Stimulated activated CD4-positive, alpha-beta T cell treated with anti-CD3 and anti-CD28 coated beads, Interleukin-2, amount 100 ng/mL, for 48 hours (primary cell): ENCODE results near the gene SYCP2L.
"Not testable (repeated sequence)": the region's sequence is repeated elsewhere in the genome, so short reads cannot be mapped to it uniquely, and the experiment has no call there.

Experiments used
- DNase-seq, 2 donors: peaks; one replicate each; pipeline ENCODE4 v3.0.0-alpha.2; 2020

SYCP2L gene

GRCh38 chr6:10961837-10962236 lies 75.0 kb downstream of the SYCP2L start:
- no peak for DNase-seq

GRCh38 chr6:10962673-10963072 lies 75.8 kb downstream of the SYCP2L start:
- DNase-seq: no peak

GRCh38 chr6:10963113-10963512 lies 76.3 kb downstream of the SYCP2L start:
- DNase-seq: no peak

- DNase-seq: no peak
These were observed 77.8 kb downstream of the SYCP2L start for GRCh38 chr6:10964684-10965083.

- DNase-seq: no peak
These were observed 81.9 kb downstream of the SYCP2L start for GRCh38 chr6:10968776-10969175.

GRCh38 chr6:10970731-10971130 lies 83.9 kb downstream of the SYCP2L start:
- no peak for DNase-seq

GRCh38 chr6:10972196-10972595 lies 85.3 kb downstream of the SYCP2L start:
- no peak for DNase-seq

- DNase-seq: no peak
These were observed 89.7 kb downstream of the SYCP2L start for GRCh38 chr6:10976571-10976970.

- DNase-seq: no peak
These were observed 90.5 kb downstream of the SYCP2L start for GRCh38 chr6:10977231-10977968.

GRCh38 chr6:10979603-10980002 lies 92.8 kb downstream of the SYCP2L start:
- no peak for DNase-seq

GRCh38 chr6:10981409-10981808 lies 94.6 kb downstream of the SYCP2L start:
- no peak for DNase-seq

GRCh38 chr6:10984959-10985358 lies 98.1 kb downstream of the SYCP2L start:
- not testable (repeated sequence) for DNase-seq

- DNase-seq: no peak
These were observed 102.7 kb downstream of the SYCP2L start for GRCh38 chr6:10989587-10989986.

- DNase-seq: no peak
These were observed 104.3 kb downstream of the SYCP2L start for GRCh38 chr6:10991115-10991514.

- no peak for DNase-seq
These were observed 107.0 kb downstream of the SYCP2L start for GRCh38 chr6:10993896-10994295.

GRCh38 chr6:10995114-10995707 lies 108.4 kb downstream of the SYCP2L start:
- no peak for DNase-seq

GRCh38 chr6:10999994-11000393 lies 113.1 kb downstream of the SYCP2L start:
- no peak for DNase-seq

- no peak for DNase-seq
These were observed 115.3 kb downstream of the SYCP2L start for GRCh38 chr6:11002176-11002575.

- not testable (repeated sequence) for DNase-seq
These were observed 116.4 kb downstream of the SYCP2L start for GRCh38 chr6:11003297-11003696.

GRCh38 chr6:11006061-11006460 lies 119.2 kb downstream of the SYCP2L start:
- DNase-seq: no peak

- DNase-seq: no peak
These were observed 121.1 kb downstream of the SYCP2L start for GRCh38 chr6:11007715-11008608.

GRCh38 chr6:11008821-11009220 lies 122.0 kb downstream of the SYCP2L start:
- no peak for DNase-seq

GRCh38 chr6:11009353-11009752 lies 122.5 kb downstream of the SYCP2L start:
- no peak for DNase-seq

- DNase-seq: no peak
These were observed 125.0 kb downstream of the SYCP2L start for GRCh38 chr6:11011787-11012234.
